UCSD-AML1 (cell line): Measurements from ENCODE around the gene NHLRC4.

ENCODE experiments used
- DNase-seq: peaks from one replicate; lab custom pipeline; 2025; ENCODE audit not compliant: unreplicated experiment; lab: John Stamatoyannopoulos, UW

The NHLRC4 gene, protein sequence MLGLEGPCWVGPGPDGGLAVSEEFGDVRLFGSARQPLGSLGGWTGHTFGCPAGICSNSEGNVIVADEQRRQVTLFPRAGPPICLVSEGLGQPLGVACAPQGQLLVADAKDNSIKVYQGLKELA

DNA sequence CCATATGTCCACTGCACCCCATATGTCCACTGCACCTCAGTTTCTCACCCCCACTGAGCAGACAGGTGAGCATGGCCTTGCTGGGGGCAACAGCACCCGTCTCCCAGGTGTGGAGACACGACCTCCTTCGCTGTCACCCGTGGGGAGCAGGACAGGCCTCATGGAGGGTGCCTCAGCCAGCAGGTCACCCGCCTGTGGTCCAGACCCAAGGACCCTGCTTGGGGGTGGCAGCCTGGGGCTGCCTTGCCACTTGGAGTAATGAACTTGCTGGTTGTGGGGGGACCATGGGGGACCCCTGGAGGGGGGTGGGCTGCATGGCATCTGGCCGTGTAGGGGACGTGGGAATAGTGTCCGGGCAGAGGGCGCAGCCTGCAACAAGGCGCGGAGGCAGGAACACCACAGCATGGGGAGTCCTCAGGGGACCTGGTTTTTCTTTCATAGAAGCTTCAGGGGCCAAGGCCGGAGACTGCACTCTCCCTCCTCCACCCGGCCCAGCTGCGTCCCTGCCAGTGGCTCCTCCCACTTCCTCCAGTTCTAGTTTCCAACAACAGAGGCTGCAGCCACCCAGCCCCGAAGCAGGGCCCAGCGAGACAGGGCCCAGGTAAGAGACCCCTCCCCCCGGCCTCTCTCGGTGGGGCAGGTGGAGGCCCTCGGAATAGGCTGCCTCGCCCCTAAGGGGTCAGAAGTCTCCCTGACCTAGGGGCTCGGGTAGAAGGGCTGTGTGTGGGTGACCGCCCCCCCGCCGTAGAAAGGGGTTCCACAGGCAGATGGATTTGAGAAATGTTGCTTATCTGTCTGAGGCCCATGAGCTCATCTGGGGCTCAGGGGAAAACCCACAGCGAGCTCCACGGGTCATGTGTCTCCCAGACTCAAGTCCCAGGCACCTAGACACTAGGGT is at the start of gene NHLRC4:
TSS of gene NHLRC4 (plus strand) at position 531 of the 898 bp plus-strand sequence. CDS start 1,043 bp downstream, outside the sequence.
- peak; percentile 71 for DNase-seq

DNA sequence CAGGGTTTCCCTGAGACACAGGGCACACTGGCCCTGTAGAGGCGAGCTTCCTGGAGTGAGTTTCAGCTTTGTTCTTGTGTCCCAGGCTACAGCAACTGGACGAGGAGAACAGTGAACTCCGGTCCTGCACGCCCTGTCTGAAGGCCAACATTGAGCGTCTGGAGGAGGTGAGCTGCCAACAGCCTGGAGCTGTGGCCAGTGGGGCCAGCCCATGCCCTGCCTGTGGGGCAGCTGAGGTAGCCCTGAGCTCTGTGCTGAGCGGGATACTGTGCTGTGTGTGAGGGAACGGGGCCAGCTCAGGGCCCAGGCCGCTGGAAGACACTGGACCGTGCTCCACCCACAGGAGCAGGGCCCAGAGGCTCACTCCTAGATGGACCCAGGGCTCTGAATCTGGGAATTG is 47.9 kb upstream of the NHLRC4 start:
- no peak for DNase-seq

DNA sequence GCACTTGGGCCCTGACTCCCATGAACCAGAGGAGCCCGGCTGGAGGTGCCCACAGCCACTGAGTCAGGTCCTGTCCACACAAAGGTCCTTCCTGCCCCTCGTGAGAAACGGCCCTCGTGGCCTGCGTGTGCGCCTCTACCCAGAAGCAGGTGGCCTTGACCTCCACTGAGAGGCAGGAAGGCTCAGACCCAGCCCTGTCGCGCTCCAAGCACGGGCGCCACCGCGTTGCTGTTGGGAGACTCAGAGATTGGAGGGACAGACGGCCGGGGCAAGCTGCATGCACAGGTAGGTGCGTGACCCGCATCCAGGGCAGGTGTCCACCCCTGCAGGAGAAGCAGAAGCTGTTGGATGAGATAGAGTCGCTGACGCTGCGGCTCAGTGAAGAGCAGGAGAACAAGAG is 47.4 kb upstream of the NHLRC4 start:
- no peak for DNase-seq

DNA sequence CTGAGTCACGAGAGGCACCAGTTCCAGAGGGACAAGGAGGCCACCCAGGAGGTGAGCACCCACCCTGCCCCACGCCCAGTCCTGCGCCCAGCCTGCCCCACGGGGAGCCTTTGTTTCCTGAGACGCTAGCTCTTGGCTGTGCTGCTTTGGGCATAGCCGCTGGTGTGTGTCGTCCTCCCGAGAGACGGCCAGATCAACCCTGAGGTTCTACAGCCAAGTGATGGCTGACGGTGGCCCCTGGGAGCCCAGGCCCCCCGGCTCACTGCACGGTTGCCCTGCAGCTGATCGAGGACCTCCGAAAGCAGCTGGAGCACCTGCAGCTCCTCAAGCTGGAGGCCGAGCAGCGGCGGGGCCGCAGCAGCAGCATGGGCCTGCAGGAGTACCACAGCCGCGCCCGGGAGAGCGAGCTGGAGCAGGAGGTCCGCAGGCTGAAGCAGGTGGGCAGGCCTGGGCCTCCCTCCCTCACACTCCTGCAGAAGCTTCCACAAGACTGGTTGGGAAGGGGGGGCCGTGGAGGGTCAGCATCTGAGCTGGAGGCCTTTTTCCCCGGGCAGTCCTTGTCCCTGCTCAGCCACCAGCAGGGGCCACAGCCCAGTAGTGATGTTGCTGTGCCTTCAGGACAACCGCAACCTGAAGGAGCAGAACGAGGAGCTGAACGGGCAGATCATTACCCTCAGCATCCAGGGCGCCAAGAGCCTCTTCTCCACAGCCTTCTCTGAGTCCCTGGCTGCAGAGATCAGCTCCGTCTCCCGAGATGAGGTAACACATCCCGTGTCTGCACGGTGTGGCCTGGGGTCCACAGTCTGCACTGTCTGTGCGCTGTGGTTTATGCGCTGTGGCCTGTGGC is 46.7 kb upstream of the NHLRC4 start:
- no peak for DNase-seq

DNA sequence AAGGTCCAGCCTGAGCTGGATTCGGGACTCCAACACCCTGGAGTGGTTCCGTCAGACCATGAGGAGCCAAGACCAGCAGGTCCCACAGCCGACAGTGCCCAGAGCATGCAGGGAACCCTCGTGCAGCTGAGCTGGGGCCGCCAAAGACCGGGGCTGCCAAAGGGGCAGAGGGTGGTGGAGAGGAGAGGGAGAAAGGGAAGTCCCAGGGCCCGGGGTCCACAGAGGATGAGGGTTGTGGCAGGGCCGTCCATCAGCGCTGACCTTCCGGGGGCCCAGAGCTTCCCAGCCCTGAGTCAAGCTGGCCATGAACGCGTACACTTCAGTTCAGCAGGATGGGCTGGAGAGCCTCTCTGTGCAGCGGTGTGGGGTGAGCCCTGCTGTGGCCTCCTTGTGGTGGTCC is 46.0 kb upstream of the NHLRC4 start:
- no peak for DNase-seq

DNA sequence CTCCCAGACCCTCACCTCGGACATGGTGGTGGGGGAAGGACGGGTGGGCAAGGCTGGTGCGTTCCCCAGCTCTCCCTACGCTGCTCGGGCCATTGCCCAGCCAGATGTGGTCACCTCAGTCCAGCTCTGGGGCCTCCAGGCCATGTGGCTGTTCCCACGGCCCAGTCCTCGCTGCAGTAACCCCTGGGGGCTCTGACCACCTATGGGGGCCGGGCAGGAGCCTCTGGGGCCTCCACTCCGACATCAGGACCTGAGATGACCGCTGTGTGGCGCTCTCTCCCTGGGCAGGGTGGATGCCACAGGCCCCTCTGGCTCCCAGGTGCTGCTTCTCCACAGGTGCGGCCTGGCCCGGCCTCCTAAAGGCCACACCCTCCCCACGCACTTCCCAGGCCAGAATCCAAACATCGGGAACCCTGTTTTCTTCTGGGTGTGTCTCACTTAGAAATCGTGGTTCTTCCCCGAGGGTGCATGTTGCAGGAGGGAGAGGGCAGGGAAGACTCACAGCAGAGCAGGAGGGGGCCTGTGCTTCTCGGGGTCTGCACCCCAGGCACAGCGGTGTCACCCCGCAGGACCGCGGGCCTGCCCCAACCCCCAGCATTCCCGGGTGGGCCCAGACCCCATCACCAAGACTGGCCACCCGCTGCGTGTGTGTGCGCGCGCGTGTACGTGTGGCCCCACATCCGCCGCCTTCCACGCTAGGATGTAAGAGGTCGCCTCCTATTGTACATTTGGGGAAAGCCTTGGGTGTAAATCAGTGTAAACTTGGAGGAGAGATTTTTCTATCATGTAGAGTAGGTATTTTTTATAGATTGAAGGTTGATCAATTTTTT is 45.2 kb upstream of the NHLRC4 start:
- DNase-seq, result no peak

DNA sequence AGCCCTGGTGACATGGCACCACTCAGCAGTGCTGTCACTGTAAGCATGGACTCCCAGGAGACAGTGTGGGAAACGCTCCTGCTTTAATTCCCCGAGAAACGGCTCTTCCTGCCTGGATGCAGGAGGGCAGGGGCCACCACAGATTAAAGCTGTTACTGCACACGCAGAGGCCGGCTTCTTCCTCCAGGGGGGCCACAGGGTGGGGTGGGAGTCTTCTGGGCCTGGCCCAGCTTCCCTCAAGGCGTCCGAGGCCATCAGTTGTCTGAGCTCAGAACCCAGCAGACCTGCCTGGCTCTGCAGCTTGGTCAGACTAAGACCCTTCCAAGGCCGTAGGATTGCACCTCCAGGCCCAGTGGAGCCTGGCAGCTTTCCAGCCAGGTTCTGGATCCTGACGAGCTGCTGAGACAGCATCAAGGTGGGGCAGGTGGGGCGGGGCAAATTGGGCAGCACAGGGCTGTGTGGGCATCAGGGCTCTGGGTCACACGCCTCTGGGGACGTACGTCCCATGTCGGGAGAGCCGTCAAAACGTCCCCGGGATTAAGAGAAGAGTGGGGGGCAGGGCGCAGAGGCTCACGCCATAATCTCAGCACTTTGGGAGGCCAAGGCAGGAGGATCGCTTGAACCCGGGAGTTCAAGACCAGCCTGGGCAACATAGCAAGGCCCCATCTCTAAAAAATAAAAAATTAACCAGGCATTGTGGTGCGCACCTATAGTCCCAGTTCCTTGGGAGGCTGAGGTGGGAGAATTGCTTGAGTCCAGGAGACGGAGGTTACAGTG is 44.3 kb upstream of the NHLRC4 start:
- DNase-seq, result no peak

DNA sequence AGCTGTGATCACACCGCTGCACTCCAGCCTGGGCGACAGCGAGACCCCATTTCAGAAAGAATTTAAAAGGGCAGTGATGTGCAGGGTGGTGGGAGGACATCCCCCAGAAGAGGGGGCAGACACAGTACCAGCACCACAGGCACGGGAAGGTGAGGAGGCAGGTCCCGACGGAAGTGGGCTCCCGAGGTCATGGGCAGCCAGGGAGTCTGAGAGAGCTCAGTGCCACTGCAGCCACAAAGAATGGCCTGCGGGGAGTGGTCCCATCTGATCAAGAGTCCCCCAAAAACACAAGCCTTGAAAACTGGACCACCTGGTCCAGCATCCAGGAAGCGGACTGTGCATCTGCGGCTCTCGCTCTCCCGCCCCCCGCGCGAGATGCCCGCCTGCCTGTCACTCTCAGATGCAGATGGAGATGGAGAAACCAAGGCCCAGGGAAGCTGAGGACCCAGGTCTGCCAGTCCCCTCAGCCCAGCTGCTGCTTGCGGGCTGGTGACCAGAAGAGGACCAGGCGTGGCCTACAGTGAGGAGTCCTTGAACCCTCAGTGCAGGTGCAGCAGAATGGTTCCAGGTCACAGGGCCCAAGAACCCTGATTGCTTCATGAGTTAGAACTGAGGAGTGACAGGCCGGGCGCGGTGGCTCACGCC is 43.6 kb upstream of the NHLRC4 start:
- no peak for DNase-seq

DNA sequence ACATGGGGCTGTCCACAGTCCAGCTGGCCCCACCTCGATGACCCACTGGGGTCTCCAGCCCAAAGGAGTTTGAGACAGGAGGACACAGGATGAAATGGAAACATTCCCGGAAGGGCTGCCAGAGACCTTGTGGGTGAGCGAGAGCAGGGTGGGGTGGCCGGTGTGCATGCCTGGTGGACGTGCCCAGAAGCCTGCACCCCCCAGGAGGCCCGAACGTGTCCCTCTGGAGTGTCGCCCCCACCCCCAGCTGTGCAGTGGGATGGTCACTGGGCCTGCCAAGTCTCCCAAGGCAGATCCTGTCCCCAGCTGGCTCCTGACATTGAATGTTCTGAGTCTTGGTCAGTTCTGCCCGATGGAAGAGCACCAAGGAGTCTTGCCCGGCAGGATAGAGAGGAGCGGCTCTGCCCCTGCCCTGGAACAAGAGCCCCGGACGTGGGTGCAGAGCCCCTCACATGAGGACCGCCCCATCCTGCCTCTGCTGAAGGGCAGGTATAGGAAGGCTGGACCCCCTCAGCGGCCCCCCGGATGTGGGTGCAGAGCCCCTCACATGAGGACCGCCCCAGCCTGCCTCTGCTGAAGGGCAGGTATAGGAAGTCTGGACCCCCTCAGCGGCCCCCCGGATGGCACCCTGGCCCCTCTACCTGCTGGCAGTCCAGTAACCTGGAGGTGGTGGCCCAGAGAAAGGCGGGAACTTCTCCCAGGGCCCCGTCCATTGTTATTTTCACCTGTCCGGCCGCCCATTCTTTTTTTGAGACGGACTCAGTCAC is 42.3 kb upstream of the NHLRC4 start:
- no peak for DNase-seq

DNA sequence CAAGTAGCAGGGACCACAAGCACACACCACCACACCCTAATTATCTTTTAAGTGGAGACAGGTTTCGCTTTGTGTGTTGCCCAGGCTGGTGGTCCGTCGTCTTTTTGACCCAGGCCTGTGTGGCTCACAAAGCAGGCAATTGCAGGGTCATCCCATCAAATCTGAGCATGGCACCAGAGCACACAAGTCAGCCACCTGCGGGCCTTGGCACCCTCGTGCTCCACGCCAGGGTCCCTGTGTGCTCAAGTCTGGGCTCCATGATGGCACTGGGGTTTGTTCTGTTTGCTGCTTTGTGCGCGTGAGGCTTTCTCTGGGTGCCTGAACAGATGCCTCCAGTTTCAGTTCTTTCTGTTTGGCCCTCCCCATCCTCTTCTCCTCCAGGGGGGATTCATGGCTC is 41.7 kb upstream of the NHLRC4 start:
- DNase-seq, result no peak

DNA sequence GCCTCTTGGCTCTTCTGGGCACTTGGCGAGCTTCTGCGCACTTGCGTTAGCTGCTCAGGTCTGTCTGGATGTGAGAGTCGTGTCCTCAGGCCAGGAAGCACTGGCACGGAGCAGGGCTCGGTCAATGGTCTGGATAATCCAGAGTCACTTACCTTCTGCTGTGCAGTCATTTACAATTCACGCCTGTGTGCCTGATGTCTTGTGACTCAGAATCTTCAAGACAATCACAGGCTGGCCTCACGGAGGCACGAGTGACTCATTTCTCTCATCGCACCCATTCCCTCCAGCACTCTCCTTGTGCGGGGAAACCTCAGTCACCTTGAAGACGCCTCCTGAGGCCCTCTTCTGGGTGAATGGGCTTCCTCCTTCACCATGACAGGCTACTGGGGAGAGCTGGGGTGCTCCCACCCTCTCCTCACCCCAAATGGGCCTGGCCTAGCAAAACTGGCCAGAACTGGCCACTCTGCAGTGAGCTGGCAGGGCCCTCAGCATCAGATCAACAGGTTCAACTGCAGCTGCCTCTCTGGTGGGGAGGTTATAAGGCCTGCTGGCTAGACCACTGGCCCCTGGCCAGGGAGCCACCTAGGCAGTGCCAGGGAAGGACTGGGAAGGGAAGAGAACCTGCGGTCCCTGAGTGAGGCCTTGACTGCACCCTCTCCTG is 41.2 kb upstream of the NHLRC4 start:
- no peak for DNase-seq

DNA sequence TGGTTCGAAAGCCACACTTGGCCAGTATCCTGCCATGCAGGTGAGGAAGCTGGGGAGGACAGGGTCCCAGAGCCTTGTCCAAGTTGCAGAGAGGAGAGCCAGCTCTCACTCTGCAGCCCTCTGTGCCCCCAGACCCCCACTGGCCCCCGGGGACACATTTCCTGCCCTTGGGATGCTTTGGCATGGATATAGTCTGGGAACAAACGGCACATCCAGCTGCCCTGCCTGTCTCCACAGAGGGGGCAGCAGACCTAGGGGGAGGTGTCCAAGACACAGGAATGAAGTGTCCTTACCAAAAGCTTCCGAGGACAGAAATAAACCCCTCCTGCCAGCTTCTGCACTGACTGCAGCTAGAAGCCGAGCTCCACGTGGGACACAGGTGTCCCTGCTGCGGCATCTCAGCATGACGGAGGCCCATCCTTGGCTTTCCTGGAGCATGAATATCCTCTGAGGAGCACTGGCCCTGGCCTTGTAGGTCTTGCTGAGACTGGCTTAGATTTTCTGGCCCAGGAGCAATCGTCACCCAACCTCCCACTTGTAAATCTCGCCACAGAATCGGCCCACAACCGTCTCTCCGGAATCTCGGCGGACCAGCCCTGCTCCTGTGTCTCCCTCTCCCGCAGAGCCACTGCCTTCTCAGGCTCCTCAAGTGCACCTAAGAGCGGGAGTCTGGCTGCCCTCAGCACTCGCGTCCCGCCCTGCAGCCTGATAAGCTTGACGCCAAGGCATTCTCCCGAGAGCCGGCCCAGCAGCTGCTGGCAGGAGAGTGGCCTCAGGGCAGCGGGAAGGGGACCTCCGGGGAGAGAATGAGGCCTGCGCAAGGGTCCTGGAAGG is 40.4 kb upstream of the NHLRC4 start:
- no peak for DNase-seq

DNA sequence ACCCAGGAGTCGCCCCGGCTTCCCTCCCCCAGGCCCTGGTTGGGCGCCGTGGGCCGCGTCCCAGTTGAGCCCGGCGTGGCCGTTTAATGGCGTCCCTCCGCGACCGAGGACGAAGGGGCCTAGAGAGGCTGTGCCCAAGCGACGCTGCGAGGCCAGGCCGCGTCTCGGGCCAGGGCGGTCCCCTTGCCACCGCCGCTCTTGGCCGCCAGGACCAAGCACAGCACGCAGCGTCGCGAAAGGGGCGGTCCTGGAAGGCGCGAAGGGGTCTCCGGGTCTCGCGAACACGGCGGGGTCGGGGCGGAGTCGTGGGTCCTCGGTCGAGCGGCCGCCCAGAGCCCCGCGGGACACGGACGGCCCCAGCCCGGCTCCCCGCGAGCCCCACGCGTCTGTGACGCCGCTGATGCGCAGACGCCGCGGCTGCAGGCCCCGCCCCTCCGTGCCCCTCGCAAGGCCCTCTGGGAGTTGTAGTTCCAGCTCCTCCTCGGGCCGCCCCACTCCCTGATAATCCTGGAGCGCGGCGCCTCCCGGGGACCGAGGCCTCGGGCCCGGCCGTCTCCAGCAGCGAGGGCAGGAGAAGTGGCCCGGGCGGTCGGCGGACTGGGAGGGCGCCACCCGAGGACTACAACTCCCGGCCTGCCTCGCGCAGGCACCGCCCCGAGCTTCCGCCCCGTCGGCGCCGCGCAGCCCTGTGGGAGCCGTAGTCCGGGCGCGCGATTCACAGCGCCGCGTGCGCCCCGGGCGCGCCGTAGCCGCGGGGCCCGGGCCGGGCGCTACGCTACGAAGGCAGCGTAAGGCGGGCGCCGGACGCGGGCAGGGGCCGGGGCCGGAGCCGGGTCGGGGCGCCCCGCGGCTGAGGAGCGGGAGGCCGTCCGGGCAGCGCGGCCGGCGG is 39.5 kb upstream of the NHLRC4 start, which contains the start of gene CAPN15:
TSS of gene CAPN15 (plus strand) at position 698 of the 889 bp plus-strand sequence. CDS start 19,127 bp downstream, outside the sequence.
- peak; percentile 97 for DNase-seq

DNA sequence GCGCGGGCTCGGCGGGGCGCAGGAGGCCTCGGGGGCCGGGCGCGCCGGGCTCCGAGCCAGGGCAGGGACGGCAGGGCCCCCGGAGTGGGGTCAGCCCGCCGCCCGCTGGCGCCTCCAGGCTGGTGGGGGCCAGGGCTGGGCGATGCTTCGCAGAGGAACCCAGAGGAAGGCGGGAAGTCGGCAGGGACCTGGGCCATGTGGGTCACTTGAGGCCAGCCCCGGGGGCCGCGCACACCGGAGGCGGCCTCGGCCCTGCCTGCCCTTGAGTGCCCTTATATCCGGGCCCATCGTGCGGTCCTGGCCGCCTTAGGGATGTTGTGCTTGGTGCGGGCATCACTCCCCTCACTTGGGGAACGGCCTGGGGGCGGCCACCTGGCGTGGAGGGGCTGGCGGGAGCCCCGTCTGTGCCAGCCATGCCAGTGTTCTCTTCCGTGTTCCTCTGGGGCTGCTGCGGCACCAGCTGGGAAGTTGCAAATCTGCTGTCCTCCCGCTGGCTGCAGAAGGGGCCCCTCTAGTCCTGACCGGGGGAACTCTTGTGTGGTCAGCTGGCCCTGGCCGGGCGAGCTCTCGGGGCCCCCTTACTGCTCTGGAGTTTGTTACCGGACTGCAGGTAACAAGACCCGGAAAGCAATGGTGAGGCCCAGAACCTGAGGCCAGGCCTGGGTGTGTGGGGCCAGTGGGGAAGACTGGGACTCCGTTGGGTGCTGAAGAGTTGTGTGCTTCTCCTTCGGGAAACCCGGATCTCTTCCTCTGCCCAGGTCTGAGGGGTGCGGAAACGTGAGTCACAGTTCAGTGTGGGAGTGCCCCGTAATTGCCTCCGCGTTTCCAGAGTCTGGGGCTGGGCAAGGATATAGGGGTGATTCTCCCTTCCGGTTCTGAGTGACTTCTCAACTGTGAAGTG is 38.4 kb upstream of the NHLRC4 start:
- DNase-seq, result peak; percentile 64

DNA sequence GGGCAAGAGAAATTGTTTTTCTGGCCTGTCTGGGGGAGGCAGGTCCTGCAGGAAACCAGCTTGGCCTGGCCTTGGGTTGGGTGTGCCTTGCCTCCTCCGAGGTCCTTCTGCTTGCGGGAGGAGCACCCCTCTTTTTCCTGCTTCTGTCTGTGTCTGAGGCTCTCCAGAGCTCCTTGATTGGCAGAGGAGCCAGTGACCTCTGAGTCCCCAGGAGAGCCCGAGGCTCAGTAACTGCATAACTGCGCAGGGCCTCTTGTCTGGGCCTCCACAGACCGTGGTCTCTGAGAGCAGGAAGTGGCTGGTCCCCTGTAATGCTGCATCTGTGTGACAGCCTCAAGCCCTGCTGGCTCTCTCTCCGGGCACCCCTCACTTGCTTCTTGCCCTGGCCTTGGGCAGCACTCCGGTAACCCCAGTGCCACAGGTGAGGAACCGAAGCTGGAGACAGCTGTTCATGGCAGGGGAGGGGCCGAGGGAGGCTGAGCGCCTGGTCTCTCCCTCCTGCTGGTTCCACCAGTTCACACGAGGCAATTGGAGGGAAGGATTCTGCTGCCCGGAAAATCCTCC is 37.7 kb upstream of the NHLRC4 start:
- DNase-seq, result peak; percentile 64
